Panc1 (cell line): ENCODE data around the gene PCDHGB5. TPM values are rescaled to one million over a fixed set of nuclear protein-coding genes. Genes with fewer than 3 reads are reported as not detected.
A peak's percentile ranks its signal among the peaks of the same experiment; 100 is the strongest.
"Not testable (repeated sequence)": the region's sequence is repeated elsewhere in the genome, so short reads cannot be mapped to it uniquely, and the experiment has no call there.

Source experiments
- ATAC-seq: fragments of 200-7000 bp; cut with Tn5 transposase; 2 replicates; pipeline ENCODE4 v1.9.1; 2020; ENCODE audit warnings: mild to moderate bottlenecking, moderate library complexity
- Bru-seq: library from RNA; stranded (reverse); fragments of 400-500 nt; gene quantifications from one replicate; lab custom pipeline; 2021; lab: Mats Ljungman, UMichigan
- BruChase-seq, 2 experiments: library from RNA; stranded (reverse); fragments of 400-500 nt; gene quantifications; one replicate each; lab custom pipeline; 2021; lab: Mats Ljungman, UMichigan
- BruUV-seq: library from RNA; stranded (reverse); fragments of 400-500 nt; replicated peaks from 2 replicates; lab custom pipeline; 2021; lab: Mats Ljungman, UMichigan
- CTCF ChIA-PET: fragments of 300-600 bp; sonication (Branson Sonifier 250); formaldehyde crosslinking; loops from one replicate; lab custom pipeline; 2022; ENCODE audit warnings: antibody characterized with exemption; lab: Charles Lee
- POLR2A ChIA-PET: fragments of 300-600 bp; sonication (Branson Sonifier 250); formaldehyde crosslinking; loops from one replicate; lab custom pipeline; 2022; ENCODE audit warnings: antibody characterized with exemption; lab: Charles Lee
- DNase-seq: peaks from one replicate; pipeline ENCODE4 v3.0.0-alpha.2; 2010; ENCODE audit warnings: low read depth, low spot score
- H3K27ac ChIP-seq: 2 replicates; pipeline ENCODE4 v1.5.1; 2011; ENCODE audit warnings: mild to moderate bottlenecking, low read length, inconsistent platforms
- H3K27me3 ChIP-seq: fragments of 200-500 bp; sonication (Bioruptor generic); 2 replicates; pipeline ENCODE4 v1.6.0; 2014; ENCODE audit warnings: low read length, inconsistent platforms; ENCODE audit not compliant: control insufficient read depth, insufficient read depth
- H3K36me3 ChIP-seq: fragments of 200-500 bp; sonication (Bioruptor generic); 2 replicates; pipeline ENCODE4 v1.5.1; 2014; ENCODE audit warnings: inconsistent platforms, mild to moderate bottlenecking, low read length, moderate library complexity; ENCODE audit not compliant: control insufficient read depth, insufficient read depth
- H3K4me1 ChIP-seq: 2 replicates; pipeline ENCODE4 v1.5.1; 2011; ENCODE audit warnings: inconsistent platforms, mild to moderate bottlenecking, low read length, moderate library complexity; ENCODE audit not compliant: control insufficient read depth, insufficient read depth
- H3K4me3 ChIP-seq, 2 experiments: 2 replicates each; pipeline ENCODE4 v1.5.1; 2011 to 2012; ENCODE audit warnings: low read depth in 2 of 2, low read length in 2 of 2, mild to moderate bottlenecking in 2 of 2, inconsistent platforms in 1 of 2, moderate library complexity in 1 of 2
- H3K9me3 ChIP-seq: fragments of 200-500 bp; sonication (Bioruptor generic); 2 replicates; pipeline ENCODE4 v1.5.1; 2014; ENCODE audit warnings: low read depth, mild to moderate bottlenecking, inconsistent platforms, low read length, moderate library complexity; ENCODE audit not compliant: control insufficient read depth, insufficient read depth
- CTCF ChIP-seq: fragments of 450-650 bp; IDR thresholded peaks from 2 replicates; pipeline ENCODE4 v1.5.1; 2017; ENCODE audit warnings: mild to moderate bottlenecking
- POLR2AphosphoS5 ChIP-seq: IDR thresholded peaks from 2 replicates; pipeline ENCODE4 v1.6.1; 2012; ENCODE audit warnings: mild to moderate bottlenecking, low read depth, low read length, moderate library complexity
- REST ChIP-seq, 2 experiments: IDR thresholded peaks; 2 replicates each; pipeline ENCODE4 v1.6.1; 2011 to 2012; ENCODE audit warnings: low read depth in 2 of 2, control low read depth in 1 of 2, low read length in 1 of 2, mild to moderate bottlenecking in 1 of 2, moderate library complexity in 1 of 2; ENCODE audit not compliant: insufficient read depth in 1 of 2
- in situ Hi-C: cut with HindIII; loops from 2 replicates; pipeline ENCODE4 v1.10.0; 2016; ENCODE audit warnings: low sequenced_read_pairs, low pct_unique_long_range_greater_than_20kb
- intact Hi-C: fragments of 100-400 bp; cut with micrococcal nuclease; formaldehyde crosslinking; loops from one replicate; pipeline ENCODE4 v1.10.0; 2022; ENCODE audit not compliant: unreplicated experiment
- long read RNA-seq: library from polyadenylated mRNA; unstranded; transcript quantifications from one replicate; pipeline ENCODE4 v2.0.0, GENCODE V29; 2021; ENCODE audit not compliant: unreplicated experiment
- polyA plus RNA-seq: library from polyadenylated mRNA; unstranded; fragments of >200 nt; gene quantifications from one replicate; pipeline ENCODE4 v1.2.1, GENCODE V29; 2012; ENCODE audit warnings: missing spikeins; ENCODE audit not compliant: insufficient read length
- total RNA-seq: library from RNA; stranded (reverse); gene quantifications from one replicate; pipeline ENCODE4 v1.2.1, GENCODE V29; 2021; ENCODE audit not compliant: unreplicated experiment

The PCDHGB5 gene
- total RNA-seq = 0.87 TPM
- polyA plus RNA-seq = 0.25 TPM
- percentile 40 among the genes with signal in this experiment for Bru-seq, nascent RNA
- percentile 48 among the genes with signal in this experiment for BruChase-seq, experiment 1, labeled RNA remaining after a 2-hour chase
- percentile 54 among the genes with signal in this experiment for BruChase-seq, experiment 2, labeled RNA remaining after a 6-hour chase
- long read RNA-seq = 0 reads

- BruUV-seq, H3K9me3 ChIP-seq, POLR2A ChIA-PET, in situ Hi-C loops, ATAC-seq, intact Hi-C loops, DNase-seq, H3K27me3 ChIP-seq, H3K27ac ChIP-seq, CTCF ChIA-PET, H3K4me3 ChIP-seq, H3K36me3 ChIP-seq, H3K4me1 ChIP-seq: not testable (repeated sequence)
- TF ChIP-seq CTCF = peak; percentile 32
Observed at GRCh38 chr5:141397756-141398551, at the start of gene PCDHGB5. Gene PCDHGB5, plus strand, starts transcription at chr5:141397947. Its CDS starts 181 bp downstream, at chr5:141398128.

GRCh38 chr5:141349917-141350619 is 47.7 kb upstream of the PCDHGB5 start, which contains the start of gene PCDHGB1:
Gene PCDHGB1, plus strand, starts transcription at chr5:141350099. Its CDS starts 162 bp downstream, at chr5:141350261.
- DNase-seq = no peak
- POLR2A ChIA-PET = no interaction called here

More at GRCh38 chr5:141349917-141350619, 47.7 kb upstream of the PCDHGB5 start, which contains the start of gene PCDHGB1:
- peak; percentile 97 for ATAC-seq
- BruUV-seq = no TSS peak
- Histone ChIP-seq H3K4me3 (peak within 1 kb of the TSS; percentile 51 to 68), H3K4me1 (no peaks in the 10 kb centered on the region), H3K9me3 (no peaks in the 10 kb centered on the region), H3K27me3 (no peaks in the 10 kb centered on the region; the same call in 1 of the 2 replicates), H3K36me3 (no peaks in the 10 kb centered on the region), H3K27ac (peak within 1 kb of the TSS; percentile 5; the same call in 1 of the 2 replicates)
- intact Hi-C loops (loop anchor here (10.0 kb wide), 1 partner anchor 175 kb away; no protein-coding TSS in a partner anchor), in situ Hi-C loops (loop anchor here (25.0 kb wide), 1 partner anchor 163 kb away; the partner anchor contains the start of genes PCDHB10, PCDHB11, PCDHB16 and PCDHB8)
- TF ChIP-seq POLR2AphosphoS5 (no peak), REST (IDR thresholded peaks at IDR 0.05; ENCODE audit: insufficient read depth in 1 of 2, low read depth in 2 of 2, low read length in 1 of 2) (0 out of 4 replicates have a peak, but pooled peaks of 1 of the 2 experiments have one; percentile 13), CTCF (peak; percentile 81)
- CTCF ChIA-PET = interaction anchor here (0.6 to 1.8 kb wide), 8 partner anchors 14 to 213 kb away, joined by 3 to 10 read pairs (median 4); partner anchors contain the start of genes PCDHB14, PCDHGA10, PCDHGA5 and PCDHGB7
